Keratinocyte (primary cell): ENCODE data around the gene TPRG1L.

Source experiments
- CTCF ChIP-seq, 3 experiments: IDR thresholded peaks in 1 of 3; conservative IDR thresholded peaks in 1 of 3; optimal IDR thresholded peaks in 1 of 3; 2 replicates in 2 of 3; 3 replicates in 1 of 3; pipeline versions ENCODE3 to v1.5.1; 2011; ENCODE audit warnings: low read length in 3 of 3, mild to moderate bottlenecking in 3 of 3, moderate library complexity in 2 of 3, control low read depth in 1 of 3, inconsistent platforms in 1 of 3; ENCODE audit not compliant: insufficient read depth in 2 of 3; ENCODE audit errors: extremely low read depth in 1 of 3
- EZH2 ChIP-seq: IDR thresholded peaks from one replicate; pipeline ENCODE4 v1.6.1; 2012; ENCODE audit warnings: inconsistent platforms, mild to moderate bottlenecking, low read length, moderate library complexity

GRCh38 chr1:3599286-3599811 lies 25.5 kb upstream of the TPRG1L start:
- TF ChIP-seq EZH2 (no peak), CTCF (optimal IDR thresholded peaks at IDR 0.05 in 1 of 3, IDR thresholded peaks at IDR 0.05 in 1 of 3, conservative IDR thresholded peaks at IDR 0.05 in 1 of 3; ENCODE audit: extremely low read depth in 1 of 3, insufficient read depth in 2 of 3, low read length in 3 of 3) (no peak)
